ENCODE data around the gene GRHL1. TPM values are rescaled to one million over a fixed set of nuclear protein-coding genes. Genes with fewer than 3 reads are reported as not detected.

GRHL1 gene
- total and polyA plus RNA-seq, 2 donors (not counting 3 experiments of a cell fraction or from before 2014, with no cell fraction given): 0.37 to 1.1 TPM

GRCh38 chr2:9974343-9974742 lies 22.9 kb downstream of the GRHL1 start:
- Histone ChIP-seq H3K9me3 (replicated peaks; ENCODE audit: control insufficient read depth, insufficient read depth, low read length) (no peaks in the 10 kb centered on the region), H3K27me3 (ENCODE audit: control insufficient read depth in 2 of 2, insufficient read depth in 2 of 2, low read length in 2 of 2) (no peaks in the 10 kb centered on the region), H3K36me3 (ENCODE audit: control insufficient read depth in 2 of 2, extremely low read depth in 1 of 2, insufficient read depth in 2 of 2, low read length in 2 of 2) (no peaks in the 10 kb centered on the region), H3K4me3 (replicated peaks in 1 of 3; ENCODE audit: insufficient read depth in 1 of 3, low read depth in 1 of 3, low read length in 3 of 3) (no peak overlapping the region), H3K79me2 (ENCODE audit: control insufficient read depth, insufficient read depth, low read length) (no peaks in the 10 kb centered on the region), H3K9me1 (replicated peaks; ENCODE audit: control insufficient read depth, extremely low read depth, insufficient read depth, low read length) (no peaks in the 10 kb centered on the region), H4K20me1 (replicated peaks; ENCODE audit: control insufficient read depth, extremely low read depth, insufficient read depth, low read length) (no peaks in the 10 kb centered on the region), H3K4me1 (ENCODE audit: control insufficient read depth, extremely low read depth, insufficient read depth, low read length) (peaks cover 37% of the 10 kb centered on the region), H2AFZ (ENCODE audit: low read depth, low read length) (no peak overlapping the region), H3K4me2 (ENCODE audit: insufficient read depth, low read length) (no peak overlapping the region), H3K9ac (replicated peaks; ENCODE audit: extremely low read depth, insufficient read depth, low read length) (no peak overlapping the region), H3K27ac (ENCODE audit: insufficient read depth, low read depth, low read length) (no peak overlapping the region)
- BruUV-seq (replicated peaks): no TSS peak
- POLR2A ChIA-PET: no interaction called here
- CTCF ChIA-PET: interaction anchor here (0.9 to 3.7 kb wide), 8 partner anchors 10 to 174 kb away, joined by 3 to 29 read pairs (median 4); no protein-coding TSS in a partner anchor
- TF ChIP-seq JUN (IDR thresholded peaks at IDR 0.05; ENCODE audit: borderline replicate concordance, insufficient read depth, insufficient read length, low read depth): no peak
- TF ChIP-seq FOS (IDR thresholded peaks at IDR 0.05; ENCODE audit: borderline replicate concordance, insufficient read depth, low read length): no peak
- intact Hi-C loops (cut with micrococcal nuclease): no loop called here
- FAIRE-seq (no peak), DNase-seq (ENCODE audit: low read depth, low spot score) (no peak)
- dilution Hi-C loops (cut with MboI; ENCODE audit: extremely low pct_ligation_motif_present, low sequenced_read_pairs): loop anchor here (25.0 kb wide), 1 partner anchor 162 kb away; no protein-coding TSS in a partner anchor

- DNase-seq (ENCODE audit: low read depth, low spot score) (peak; percentile 44), FAIRE-seq (no peak)
- ChIA-PET POLR2A (no interaction called here), CTCF (interaction anchor here (0.9 to 3.7 kb wide), 6 partner anchors 9 to 162 kb away, joined by 3 to 29 read pairs (median 4); no protein-coding TSS in a partner anchor)
- Histone ChIP-seq H3K4me3 (replicated peaks in 1 of 3; ENCODE audit: insufficient read depth in 1 of 3, low read depth in 1 of 3, low read length in 3 of 3) (no peak overlapping the region), H3K4me2 (ENCODE audit: insufficient read depth, low read length) (no peak overlapping the region), H3K9me3 (replicated peaks; ENCODE audit: control insufficient read depth, insufficient read depth, low read length) (no peaks in the 10 kb centered on the region), H3K27me3 (ENCODE audit: control insufficient read depth in 2 of 2, insufficient read depth in 2 of 2, low read length in 2 of 2) (no peaks in the 10 kb centered on the region), H4K20me1 (replicated peaks; ENCODE audit: control insufficient read depth, extremely low read depth, insufficient read depth, low read length) (no peaks in the 10 kb centered on the region), H3K27ac (ENCODE audit: insufficient read depth, low read depth, low read length) (no peak overlapping the region), H2AFZ (ENCODE audit: low read depth, low read length) (no peak overlapping the region), H3K9me1 (replicated peaks; ENCODE audit: control insufficient read depth, extremely low read depth, insufficient read depth, low read length) (no peaks in the 10 kb centered on the region), H3K9ac (replicated peaks; ENCODE audit: extremely low read depth, insufficient read depth, low read length) (no peak overlapping the region), H3K4me1 (ENCODE audit: control insufficient read depth, extremely low read depth, insufficient read depth, low read length) (peaks cover 37% of the 10 kb centered on the region), H3K36me3 (ENCODE audit: control insufficient read depth in 2 of 2, extremely low read depth in 1 of 2, insufficient read depth in 2 of 2, low read length in 2 of 2) (no peaks in the 10 kb centered on the region), H3K79me2 (ENCODE audit: control insufficient read depth, insufficient read depth, low read length) (no peaks in the 10 kb centered on the region)
- TF ChIP-seq MAX (IDR thresholded peaks at IDR 0.05; ENCODE audit: insufficient read depth, insufficient read length) (no peak), FOS (IDR thresholded peaks at IDR 0.05; ENCODE audit: borderline replicate concordance, insufficient read depth, low read length) (no peak), CTCF (IDR thresholded peaks at IDR 0.05; ENCODE audit: extremely low read depth in 1 of 2, insufficient read depth in 1 of 2, low read depth in 1 of 2, low read length in 2 of 2) (no peak), GATA2 (IDR thresholded peaks at IDR 0.05; ENCODE audit: insufficient read depth, insufficient read length, low read depth, low read length) (no peak), POLR2AphosphoS5 (IDR thresholded peaks at IDR 0.05; ENCODE audit: insufficient read depth, low read depth, low read length) (no peak), POLR2A (IDR thresholded peaks at IDR 0.05; ENCODE audit: low read depth, low read length) (no peak), MYC (IDR thresholded peaks at IDR 0.05; ENCODE audit: low read depth, low read length) (no peak), JUN (IDR thresholded peaks at IDR 0.05; ENCODE audit: borderline replicate concordance, insufficient read depth, insufficient read length, low read depth) (no peak), EZH2 (IDR thresholded peaks at IDR 0.05; ENCODE audit: borderline replicate concordance, low read depth, low read length, severe bottlenecking) (no peak)
- dilution Hi-C loops (cut with MboI; ENCODE audit: extremely low pct_ligation_motif_present, low sequenced_read_pairs): no loop called here
- intact Hi-C loops (cut with micrococcal nuclease): no loop called here
- BruUV-seq (replicated peaks): no TSS peak
These were observed 23.8 kb downstream of the GRHL1 start for GRCh38 chr2:9975328-9975727.

Measured in endothelial cell of umbilical vein (primary cell).